DND-41 (cell line): ENCODE measurements around the gene FOXO6.

Source experiments
- CTCF ChIP-seq: IDR thresholded peaks from 2 replicates; pipeline ENCODE4 v1.5.1; 2012; ENCODE audit warnings: borderline replicate concordance, low read length, moderate library complexity, mild to moderate bottlenecking; ENCODE audit not compliant: poor library complexity, severe bottlenecking; ENCODE audit errors: extremely low read depth
- EZH2 ChIP-seq: IDR thresholded peaks from 3 replicates; pipeline ENCODE4 v1.6.1; 2012; ENCODE audit warnings: borderline replicate concordance, low read depth, mild to moderate bottlenecking, moderate library complexity, low read length, inconsistent platforms; ENCODE audit not compliant: severe bottlenecking

- TF ChIP-seq CTCF (no peak), EZH2 (no peak)
These were observed 12.8 kb upstream of the FOXO6 start for GRCh38 chr1:41348394-41348793.
